Gastrocnemius medialis (tissue), 4 donors: ENCODE data around the gene MBTPS1.

ENCODE experiments used
- CTCF ChIP-seq, 5 experiments: fragments of 450-650 bp in 3 of 5; fragments of 200-600 bp in 2 of 5; sonication (generic) in 2 of 5; IDR thresholded peaks in 4 of 5; conservative IDR thresholded peaks in 1 of 5; 1 replicate in 4 of 5; 2 replicates in 1 of 5; pipeline ENCODE4 v1.5.1; 2016 to 2019; ENCODE audit warnings: antibody characterized with exemption in 5 of 5, mild to moderate bottlenecking in 3 of 5, moderate library complexity in 3 of 5
- POLR2A ChIP-seq, 2 donors: fragments of 450-650 bp; IDR thresholded peaks; one replicate each; pipeline ENCODE4 v1.6.1; 2017; ENCODE audit warnings: antibody characterized with exemption in 2 of 2, mild to moderate bottlenecking in 2 of 2, moderate library complexity in 2 of 2

- TF ChIP-seq CTCF (IDR thresholded peaks at IDR 0.05 in 4 of 5, conservative IDR thresholded peaks at IDR 0.05 in 1 of 5), result no peak
- no peak for TF ChIP-seq POLR2A (IDR thresholded peaks at IDR 0.05)
Observed at GRCh38 chr16:84137769-84138357, 21.1 kb upstream of the MBTPS1 start.
